NCI-H510A (cell line): Measurements from ENCODE around the gene SLC35D1.
A peak's percentile ranks its signal among the peaks of the same experiment; 100 is the strongest.

ENCODE experiments used
- DNase-seq: peaks from one replicate; lab custom pipeline; 2025; lab: John Stamatoyannopoulos, UW

SLC35D1 gene

DNA sequence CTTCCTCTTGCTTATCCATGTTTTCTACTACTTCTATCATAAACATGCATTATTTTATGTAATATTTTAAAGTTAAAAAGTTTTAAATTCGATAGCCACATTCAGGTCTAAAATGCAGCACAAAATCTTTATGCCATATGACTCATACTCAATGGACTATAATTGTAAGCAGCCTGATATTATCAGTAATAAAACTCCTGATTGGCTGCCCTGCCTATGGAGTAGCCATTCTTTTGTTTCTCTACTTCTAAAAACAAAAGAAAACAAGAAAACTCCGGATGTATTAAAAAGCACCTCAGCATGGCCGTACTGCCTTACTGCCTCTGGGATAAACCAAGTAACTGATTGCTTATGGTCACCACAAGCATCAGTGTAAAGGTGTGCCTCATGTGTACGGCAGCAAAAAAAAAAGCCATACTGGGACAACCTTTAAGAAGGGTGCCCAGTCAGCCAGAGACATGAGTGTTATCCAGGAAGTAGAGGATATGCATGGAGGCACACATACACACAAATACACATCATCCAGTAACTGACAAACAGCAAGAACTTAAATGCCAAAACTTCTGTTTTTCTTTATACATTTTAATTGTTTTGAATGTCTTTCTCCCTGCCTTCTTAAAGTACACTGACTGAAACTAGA lies 9.2 kb downstream of the SLC35D1 start:
- DNase-seq = no peak

- no peak for DNase-seq
These were observed 10.6 kb downstream of the SLC35D1 start for GRCh38 chr1:67043366-67043765.

GRCh38 chr1:67041841-67042503 lies 12.0 kb downstream of the SLC35D1 start:
- DNase-seq = no peak

- DNase-seq = no peak
These were observed 13.5 kb downstream of the SLC35D1 start for GRCh38 chr1:67040405-67040804.

DNA sequence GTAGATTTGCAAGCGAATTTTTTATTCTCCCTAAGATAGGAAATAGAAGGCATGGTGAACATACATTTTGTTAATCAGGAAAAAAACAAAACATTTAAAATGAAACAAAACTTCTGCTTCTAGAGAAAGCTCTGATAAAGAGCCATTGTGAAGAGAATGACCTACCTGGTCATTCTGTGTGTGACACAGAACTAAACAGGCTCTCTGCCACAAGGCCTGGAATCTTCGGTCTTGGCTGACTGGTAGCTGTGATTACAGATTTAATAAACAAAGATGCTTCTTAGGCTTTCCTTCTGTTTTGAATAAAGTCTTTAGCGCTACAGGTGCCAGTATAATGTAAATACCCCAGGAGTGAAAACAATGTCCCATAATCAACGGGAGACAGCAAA lies 22.1 kb downstream of the SLC35D1 start:
- DNase-seq = no peak

GRCh38 chr1:67031121-67031858 lies 22.7 kb downstream of the SLC35D1 start:
- no peak for DNase-seq

DNA sequence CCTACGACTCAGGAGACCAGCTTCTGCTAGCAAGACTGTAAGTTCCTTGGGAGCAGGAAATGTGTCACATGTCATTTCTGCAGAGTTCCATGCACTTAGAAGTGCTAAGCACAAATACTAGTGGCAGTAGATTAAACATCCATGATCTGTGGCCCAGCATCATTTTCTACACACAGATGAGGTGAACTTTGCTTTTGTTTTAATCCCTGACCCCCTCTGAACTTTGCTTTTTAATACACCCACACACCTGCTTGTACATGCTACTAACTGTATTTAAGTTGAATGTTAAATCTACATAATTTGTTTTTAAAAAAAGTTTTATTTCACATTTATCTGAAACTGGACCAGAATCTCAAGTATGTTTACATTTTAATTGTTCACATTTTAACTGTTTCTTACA lies 24.5 kb downstream of the SLC35D1 start:
- DNase-seq = no peak

DNA sequence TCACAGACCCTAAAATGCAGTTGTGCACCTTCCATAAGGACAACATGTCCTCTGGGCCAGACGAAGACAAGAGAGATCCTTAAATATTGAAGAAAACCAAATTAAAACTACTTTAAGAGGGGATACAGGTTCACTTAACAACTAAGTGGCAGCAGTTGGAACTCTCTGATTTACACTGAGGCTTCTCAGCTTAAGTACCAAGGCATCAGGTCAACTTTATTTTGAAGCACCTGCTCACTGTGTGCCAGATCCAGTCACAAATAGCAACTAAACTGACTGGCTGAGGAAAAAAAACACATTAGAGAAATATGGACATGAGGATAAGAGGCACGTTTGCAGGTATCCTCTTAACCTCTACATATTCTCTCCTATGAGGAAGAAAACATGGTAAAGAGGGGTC lies 33.2 kb downstream of the SLC35D1 start:
- DNase-seq = no peak

DNA sequence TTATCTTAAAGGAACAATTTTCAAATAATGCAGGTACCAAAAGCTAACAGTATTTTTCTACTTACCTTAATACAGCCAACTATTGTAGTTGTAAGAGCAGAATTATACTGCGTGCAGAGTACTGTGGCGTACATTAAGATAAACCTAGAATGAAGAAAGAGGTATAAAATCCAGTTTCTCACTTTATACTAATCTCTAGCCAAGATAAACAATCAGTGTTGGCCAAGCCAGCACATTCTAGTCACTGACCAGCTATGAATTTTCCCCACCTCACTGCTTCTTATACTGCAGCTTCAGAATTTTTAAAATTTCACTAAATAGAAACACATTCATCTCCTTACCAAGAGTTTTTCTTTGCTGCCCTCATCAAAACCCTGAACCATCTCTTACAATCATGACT lies 33.6 kb downstream of the SLC35D1 start:
- DNase-seq = no peak

GRCh38 chr1:67019600-67020136 lies 34.3 kb downstream of the SLC35D1 start:
- DNase-seq = no peak

DNA sequence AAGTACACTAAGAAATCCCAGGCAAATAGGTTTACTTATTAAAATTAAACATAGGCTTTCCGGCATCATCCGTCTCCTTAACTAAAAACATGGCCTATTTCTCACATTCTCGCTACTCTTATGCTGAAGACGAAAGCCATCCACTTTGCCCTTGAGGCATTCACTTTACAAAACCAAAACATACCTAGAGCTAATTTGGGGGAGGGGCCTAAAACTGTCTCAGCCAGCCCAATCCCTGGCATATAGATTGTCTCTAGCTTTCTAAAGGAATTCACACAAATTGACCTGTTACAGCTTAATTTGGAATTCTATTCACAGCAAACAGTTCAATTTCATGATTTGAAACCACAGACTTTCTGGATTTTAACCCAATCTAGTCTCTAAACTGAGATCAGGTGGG lies 34.8 kb downstream of the SLC35D1 start:
- DNase-seq = no peak

- no peak for DNase-seq
These were observed 35.4 kb downstream of the SLC35D1 start for GRCh38 chr1:67018574-67018973.

DNA sequence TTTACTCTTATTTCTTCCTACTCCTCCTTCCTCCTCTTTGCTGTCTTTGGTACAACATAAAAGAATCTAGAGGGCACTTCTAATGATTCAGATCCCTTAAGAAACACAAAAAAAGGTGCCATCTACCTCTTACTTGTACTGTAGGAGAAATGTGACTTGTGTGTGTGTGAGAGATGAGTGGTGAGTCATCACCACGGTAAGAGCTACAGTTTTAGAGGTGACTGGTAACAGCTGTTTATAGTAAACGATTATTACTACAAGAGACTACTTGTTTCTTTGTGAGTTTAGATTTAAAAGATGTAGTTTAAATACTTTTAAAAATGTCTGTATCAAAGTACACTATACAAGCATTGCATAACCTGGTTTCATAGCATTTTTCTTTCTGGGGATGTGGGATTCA lies 40.4 kb downstream of the SLC35D1 start:
- DNase-seq = no peak

DNA sequence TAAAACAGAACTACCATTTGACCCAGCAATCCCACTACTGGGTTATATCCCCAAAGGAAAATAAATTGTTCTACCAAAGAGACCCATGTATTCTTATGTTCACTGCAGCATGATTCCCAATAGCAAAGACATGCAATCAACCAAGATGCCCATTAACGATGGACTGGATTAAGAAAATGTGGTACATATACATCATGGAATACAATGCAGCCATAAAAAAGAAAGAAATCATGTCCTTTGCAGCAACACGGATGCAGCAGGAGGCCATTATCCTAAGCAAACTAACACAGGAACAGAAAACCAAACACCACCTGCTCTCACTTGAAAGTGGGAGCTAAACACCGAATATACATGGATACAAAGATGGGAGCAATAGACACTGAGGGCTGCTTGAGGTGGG lies 44.2 kb downstream of the SLC35D1 start:
- DNase-seq = no peak

- peak; percentile 44 for DNase-seq
These were observed 48.9 kb downstream of the SLC35D1 start for GRCh38 chr1:67005068-67005467.

DNA sequence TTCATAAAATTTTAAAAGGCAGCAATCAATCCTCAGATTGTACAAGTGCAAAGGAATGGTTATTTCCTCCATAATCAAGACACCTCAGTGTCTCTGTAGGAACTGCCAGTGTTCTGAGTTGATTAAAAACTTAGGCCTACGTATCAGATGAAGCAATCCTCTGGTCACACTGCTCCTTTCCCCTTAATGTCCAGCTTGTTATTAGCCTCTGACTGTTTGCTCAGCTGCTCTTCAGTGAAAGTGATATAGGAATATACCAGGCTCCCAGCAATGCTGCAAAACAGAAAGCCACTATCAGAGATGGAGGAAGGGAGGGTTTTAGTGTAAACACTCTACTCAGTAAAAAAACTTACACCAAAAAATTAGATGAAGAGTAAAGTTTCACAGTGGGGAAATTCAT lies 49.8 kb downstream of the SLC35D1 start:
- DNase-seq = peak; percentile 90

DNA sequence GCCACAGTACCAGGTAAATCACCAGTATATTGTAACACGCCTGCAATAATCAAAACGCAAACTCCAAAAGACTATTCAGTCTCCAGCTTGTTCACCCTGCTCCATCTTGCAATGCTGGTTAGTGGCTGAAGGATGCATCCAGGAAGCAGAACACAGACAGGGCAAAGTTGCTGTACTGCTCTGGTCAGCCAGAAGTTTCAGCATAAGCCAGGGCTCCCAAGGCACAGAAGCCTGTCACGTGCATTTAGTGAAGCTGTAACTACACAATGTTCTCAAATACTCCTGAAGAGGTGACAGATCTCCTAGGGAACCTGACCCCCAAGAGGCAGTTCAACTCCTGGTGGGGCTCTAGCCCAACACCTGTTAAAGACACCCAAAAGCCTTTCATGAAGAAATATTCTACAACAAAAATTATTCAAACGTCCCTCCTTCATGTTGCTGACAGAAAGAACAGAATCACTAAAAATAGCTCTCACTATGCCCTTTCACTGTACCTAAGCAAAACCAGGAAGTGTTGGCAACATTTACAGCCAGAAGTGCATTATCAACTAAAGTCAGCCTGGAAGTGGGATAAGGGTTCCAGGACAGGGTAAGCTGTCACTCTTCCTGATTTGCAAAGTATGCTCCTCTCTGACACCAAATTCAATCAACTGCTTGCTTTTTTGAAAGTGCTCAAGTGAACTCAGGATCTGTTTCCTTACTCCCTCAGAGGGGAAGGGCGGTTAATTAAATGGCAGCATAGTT lies 52.1 kb downstream of the SLC35D1 start:
- DNase-seq = no peak

- no peak for DNase-seq
These were observed 54.1 kb downstream of the SLC35D1 start for GRCh38 chr1:66999640-67000400.

DNA sequence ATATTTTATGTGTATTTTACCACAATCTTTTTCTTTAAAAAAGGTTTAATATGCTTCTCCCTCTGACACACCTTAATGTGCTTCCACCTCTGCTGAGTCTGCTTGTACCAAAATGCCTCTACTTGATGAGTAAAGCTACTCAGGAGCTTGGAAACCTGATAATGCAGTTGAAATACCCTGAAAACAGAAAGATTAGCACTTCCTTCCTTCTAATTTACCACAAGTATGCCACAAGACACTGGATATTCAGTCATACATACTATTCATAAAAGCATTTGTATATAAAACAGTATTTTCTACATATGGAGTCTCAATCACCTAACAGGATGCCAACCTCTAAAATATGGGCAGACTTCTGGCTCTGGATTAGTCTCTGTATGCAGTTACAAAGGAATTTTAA lies 55.0 kb downstream of the SLC35D1 start:
- DNase-seq = no peak

DNA sequence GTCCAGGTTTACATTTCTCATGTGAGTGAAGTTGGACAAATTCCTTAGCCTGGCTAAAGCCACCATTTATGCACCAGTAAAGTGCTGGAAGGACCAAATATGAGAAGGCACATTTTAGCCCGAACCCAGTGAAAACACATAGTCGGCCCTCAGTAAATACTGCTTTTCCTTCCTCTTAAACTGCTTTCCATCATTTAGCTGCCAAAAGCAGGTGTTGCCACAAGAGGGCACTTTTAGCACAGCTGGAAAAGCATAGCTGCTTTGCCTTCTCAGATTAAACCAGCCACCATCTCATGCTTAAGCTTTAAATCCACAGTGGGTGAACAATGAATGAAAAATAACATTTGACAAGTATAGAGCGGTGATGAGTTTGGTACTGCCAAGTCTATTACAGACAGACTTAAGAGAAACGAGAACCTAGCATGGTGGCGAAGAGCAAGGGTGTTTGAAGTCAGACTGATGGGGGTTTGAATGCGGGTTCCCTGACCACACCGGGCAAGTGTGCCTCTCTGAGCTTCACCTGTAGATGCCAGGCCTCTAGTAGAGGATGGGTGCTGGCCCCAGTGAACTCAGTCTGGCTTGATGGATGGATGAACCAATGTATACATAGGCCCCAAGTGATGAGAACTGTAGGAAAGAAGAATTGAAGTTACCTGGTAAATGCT lies 57.8 kb downstream of the SLC35D1 start:
- peak; percentile 27 for DNase-seq

- DNase-seq = no peak
These were observed 60.9 kb downstream of the SLC35D1 start for GRCh38 chr1:66993076-66993475.
